ENCODE data around the gene GARIN5A. TPM values are rescaled to one million over a fixed set of nuclear protein-coding genes. Genes with fewer than 3 reads are reported as not detected.

Gene GARIN5A
- total RNA-seq, 5 donors from 2014 or later (not counting 1 experiment from before 2014, with no cell fraction given), result 0.60 to 1.2 (median 0.67) TPM; not detected in 1

DNA sequence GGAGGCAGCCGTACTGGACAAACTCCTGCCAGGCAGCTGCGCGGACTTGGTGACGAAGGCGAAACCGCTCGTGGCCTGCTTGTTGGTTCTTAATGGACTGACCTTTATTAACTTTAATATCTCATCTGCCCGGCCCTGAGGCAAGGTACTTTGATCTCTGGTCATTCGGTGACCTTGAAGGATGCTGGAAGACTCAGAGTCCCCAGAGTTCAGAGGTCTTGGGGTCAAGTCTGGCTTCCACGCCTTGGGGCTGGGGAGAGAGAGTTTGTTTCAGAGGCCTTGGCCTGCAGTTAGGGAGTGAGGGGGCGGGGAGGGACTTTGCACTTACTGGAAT lies 10.0 kb downstream of the GARIN5A start:
- H3K4me1 Mint-ChIP-seq, result no peaks in the 10 kb centered on the region
- WGBS (ENCODE audit: insufficient coverage), result 81% methylated on average over 4 of the region's 11 CpGs

DNA sequence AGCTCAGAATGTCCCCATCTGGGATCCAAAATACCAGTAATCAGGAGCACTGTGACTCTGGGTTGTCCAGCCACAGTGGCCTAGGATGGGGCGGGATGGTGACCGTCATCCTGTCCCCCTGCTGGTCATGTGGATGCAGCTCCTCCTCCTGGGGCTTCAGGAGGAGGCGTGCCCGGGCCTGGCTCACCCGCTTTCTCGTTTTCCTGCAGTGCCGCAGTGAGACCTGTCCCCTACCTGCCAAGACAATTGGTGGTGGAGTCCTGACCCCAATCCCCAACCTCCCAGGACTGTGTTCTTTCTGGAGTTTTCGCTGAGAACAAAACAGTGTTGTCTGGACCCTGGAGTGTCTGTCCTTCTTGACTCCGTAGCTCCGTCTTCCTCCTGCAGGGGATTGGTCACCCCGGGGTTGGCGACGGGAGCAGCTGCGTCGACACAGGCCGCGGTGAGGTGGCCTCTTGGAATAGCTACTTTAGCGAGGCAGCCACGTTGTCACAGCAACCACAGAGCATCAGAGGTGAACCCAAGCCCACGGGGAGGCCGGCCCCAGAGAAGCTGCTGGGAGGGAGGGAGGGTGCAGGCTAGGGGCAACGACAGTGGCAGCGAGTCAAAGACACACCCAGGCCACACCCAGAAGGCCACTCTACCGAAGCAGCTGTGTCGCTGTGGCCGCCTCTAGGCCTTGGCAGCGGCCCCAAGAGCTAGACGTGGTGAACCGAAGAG lies 10.5 kb downstream of the GARIN5A start:
- Mint-ChIP-seq H3K4me1 (peaks cover 0 to 4% (median 3%) of the 10 kb centered on the region in 3 donors), H3K27me3 (peaks cover 25 to 26% of the 10 kb centered on the region in 2 donors), H3K9me3 (no peaks in the 10 kb centered on the region), H3K4me3 (no peak overlapping the region), H3K36me3 (no peaks in the 10 kb centered on the region), H3K27ac (no peak overlapping the region)
- ATAC-seq (replicated peaks in 1 of 4) (no peak), DNase-seq (no peak)
- Histone ChIP-seq H3K27me3 (replicated peaks in 1 of 2; ENCODE audit: control insufficient read depth in 2 of 2, extremely low read depth in 1 of 2, insufficient read depth in 2 of 2, low read length in 1 of 2) (peaks cover 0 to 39% of the 10 kb centered on the region in 2 experiments), H3K9me3 (no peaks in the 10 kb centered on the region), H3K4me1 (ENCODE audit: control insufficient read depth in 1 of 2, extremely low read depth in 1 of 2, insufficient read depth in 2 of 2, low read length in 2 of 2) (peaks cover 0 to 5% of the 10 kb centered on the region in 2 experiments), H3K27ac (ENCODE audit: low read length) (no peak overlapping the region), H3K4me3 (ENCODE audit: control insufficient read depth in 1 of 2, extremely low read depth in 1 of 2, low read length in 1 of 2) (no peak overlapping the region), H3K36me3 (ENCODE audit: control insufficient read depth in 2 of 2, extremely low read depth in 1 of 2, insufficient read depth in 1 of 2, low read length in 1 of 2) (no peaks in the 10 kb centered on the region)
- POLR2A ChIA-PET, result no interaction called here
- 84% methylated on average over 23 of the region's 29 CpGs for WGBS (ENCODE audit: insufficient coverage)
- CTCF ChIA-PET, result interaction anchor here in 1 of 2 donors (0.6 kb wide), 1 partner anchor 1279 kb away, joined by 3 read pairs; no protein-coding TSS in a partner anchor

More for the DNA sequence above, 10.0 kb downstream of the GARIN5A start:
- Histone ChIP-seq H3K27ac (ENCODE audit: low read length) (no peak overlapping the region), H3K9me3 (no peaks in the 10 kb centered on the region), H3K4me1 (ENCODE audit: control insufficient read depth in 1 of 2, extremely low read depth in 1 of 2, insufficient read depth in 2 of 2, low read length in 2 of 2) (no peaks in the 10 kb centered on the region), H3K27me3 (replicated peaks in 1 of 2; ENCODE audit: control insufficient read depth in 2 of 2, extremely low read depth in 1 of 2, insufficient read depth in 2 of 2, low read length in 1 of 2) (peaks cover 0 to 33% of the 10 kb centered on the region in 2 experiments), H3K36me3 (ENCODE audit: control insufficient read depth in 2 of 2, extremely low read depth in 1 of 2, insufficient read depth in 1 of 2, low read length in 1 of 2) (no peaks in the 10 kb centered on the region), H3K4me3 (ENCODE audit: control insufficient read depth in 1 of 2, extremely low read depth in 1 of 2, low read length in 1 of 2) (no peak overlapping the region)
- no peak overlapping the region for H3K4me3 Mint-ChIP-seq
- ATAC-seq (replicated peaks in 1 of 4), result no peak
- H3K27me3 Mint-ChIP-seq, result peaks cover 21 to 23% of the 10 kb centered on the region in 2 donors
- ChIA-PET POLR2A (no interaction called here), CTCF (no interaction called here)
- H3K9me3 Mint-ChIP-seq, result no peaks in the 10 kb centered on the region
- no peak overlapping the region for H3K27ac Mint-ChIP-seq
- no peak for DNase-seq
- H3K36me3 Mint-ChIP-seq, result no peaks in the 10 kb centered on the region

DNA sequence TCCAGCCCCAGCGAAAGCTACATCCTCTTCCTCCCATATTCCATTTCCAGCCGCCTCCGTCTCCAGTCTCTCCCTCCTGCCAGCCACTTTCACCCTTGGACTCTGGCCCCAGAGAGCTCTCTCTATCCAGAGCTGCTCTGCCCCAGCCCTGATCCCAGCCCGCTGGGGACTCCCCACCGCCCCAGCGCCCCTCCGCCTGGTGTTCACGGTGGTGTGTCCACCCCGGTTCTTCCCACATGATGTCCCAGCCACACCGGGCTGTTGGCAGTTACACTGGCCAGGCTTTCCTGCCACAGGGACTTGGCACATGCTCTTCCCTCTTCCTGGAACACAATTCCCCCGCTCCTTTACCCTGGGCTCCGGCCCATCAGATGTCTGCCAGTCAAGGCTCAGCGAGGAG lies 11.6 kb downstream of the GARIN5A start:
- Mint-ChIP-seq H3K4me3 (no peak overlapping the region), H3K9me3 (no peaks in the 10 kb centered on the region), H3K4me1 (peaks cover 0 to 8% (median 4%) of the 10 kb centered on the region in 3 donors), H3K36me3 (no peaks in the 10 kb centered on the region), H3K27ac (no peak overlapping the region), H3K27me3 (peaks cover 30 to 33% of the 10 kb centered on the region in 2 donors)
- Histone ChIP-seq H3K36me3 (ENCODE audit: control insufficient read depth in 2 of 2, extremely low read depth in 1 of 2, insufficient read depth in 1 of 2, low read length in 1 of 2) (no peaks in the 10 kb centered on the region), H3K27me3 (replicated peaks in 1 of 2; ENCODE audit: control insufficient read depth in 2 of 2, extremely low read depth in 1 of 2, insufficient read depth in 2 of 2, low read length in 1 of 2) (peaks cover 0 to 49% of the 10 kb centered on the region in 2 experiments), H3K9me3 (no peaks in the 10 kb centered on the region), H3K4me3 (ENCODE audit: control insufficient read depth in 1 of 2, extremely low read depth in 1 of 2, low read length in 1 of 2) (no peak overlapping the region), H3K4me1 (ENCODE audit: control insufficient read depth in 1 of 2, extremely low read depth in 1 of 2, insufficient read depth in 2 of 2, low read length in 2 of 2) (peaks cover 0 to 7% of the 10 kb centered on the region in 2 experiments), H3K27ac (ENCODE audit: low read length) (no peak overlapping the region)
- ATAC-seq (replicated peaks in 1 of 4), result no peak
- WGBS (ENCODE audit: insufficient coverage), result 91% methylated on average over 13 of the region's 13 CpGs
- DNase-seq, result no peak
- CTCF ChIA-PET, result no interaction called here
- POLR2A ChIA-PET, result no interaction called here

DNA sequence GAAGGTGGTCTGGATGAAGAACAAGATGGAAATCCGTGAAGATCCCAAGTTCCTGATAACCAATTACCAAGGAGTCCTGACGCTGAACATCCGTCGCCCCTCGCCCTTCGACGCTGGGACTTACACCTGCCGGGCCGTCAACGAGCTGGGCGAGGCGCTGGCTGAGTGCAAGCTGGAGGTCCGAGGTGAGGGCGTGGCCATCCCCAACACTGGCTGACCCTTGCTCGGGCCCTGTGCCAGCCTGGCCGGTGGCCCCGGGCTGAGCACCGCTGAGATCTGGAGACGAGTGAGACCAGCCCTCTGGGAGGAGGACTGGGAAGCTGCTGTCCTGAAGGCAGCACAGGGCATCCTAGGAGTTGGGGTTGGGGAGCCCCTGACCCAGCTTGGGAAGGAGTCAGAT lies 12.3 kb downstream of the GARIN5A start:
- 83% methylated on average over 18 of the region's 19 CpGs for WGBS (ENCODE audit: insufficient coverage)
- H3K27me3 ChIP-seq (replicated peaks in 1 of 2; ENCODE audit: control insufficient read depth in 2 of 2, extremely low read depth in 1 of 2, insufficient read depth in 2 of 2, low read length in 1 of 2), result peaks cover 0 to 52% of the 10 kb centered on the region in 2 experiments
- POLR2A ChIA-PET, result no interaction called here
- H3K36me3 ChIP-seq (ENCODE audit: control insufficient read depth in 2 of 2, extremely low read depth in 1 of 2, insufficient read depth in 1 of 2, low read length in 1 of 2), result no peaks in the 10 kb centered on the region
- no peak overlapping the region for H3K4me3 ChIP-seq (ENCODE audit: control insufficient read depth in 1 of 2, extremely low read depth in 1 of 2, low read length in 1 of 2)
- no peak overlapping the region for H3K27ac ChIP-seq (ENCODE audit: low read length)
- Mint-ChIP-seq H3K27me3 (peaks cover 36% of the 10 kb centered on the region in 2 donors), H3K9me3 (no peaks in the 10 kb centered on the region), H3K4me1 (peaks cover 0 to 8% (median 4%) of the 10 kb centered on the region in 3 donors), H3K36me3 (no peaks in the 10 kb centered on the region), H3K27ac (no peak overlapping the region), H3K4me3 (no peak overlapping the region)
- ATAC-seq (replicated peaks in 1 of 4), result no peak
- H3K4me1 ChIP-seq (ENCODE audit: control insufficient read depth in 1 of 2, extremely low read depth in 1 of 2, insufficient read depth in 2 of 2, low read length in 2 of 2), result peaks cover 0 to 7% of the 10 kb centered on the region in 2 experiments
- DNase-seq, result no peak
- CTCF ChIA-PET, result no interaction called here
- H3K9me3 ChIP-seq, result no peaks in the 10 kb centered on the region

DNA sequence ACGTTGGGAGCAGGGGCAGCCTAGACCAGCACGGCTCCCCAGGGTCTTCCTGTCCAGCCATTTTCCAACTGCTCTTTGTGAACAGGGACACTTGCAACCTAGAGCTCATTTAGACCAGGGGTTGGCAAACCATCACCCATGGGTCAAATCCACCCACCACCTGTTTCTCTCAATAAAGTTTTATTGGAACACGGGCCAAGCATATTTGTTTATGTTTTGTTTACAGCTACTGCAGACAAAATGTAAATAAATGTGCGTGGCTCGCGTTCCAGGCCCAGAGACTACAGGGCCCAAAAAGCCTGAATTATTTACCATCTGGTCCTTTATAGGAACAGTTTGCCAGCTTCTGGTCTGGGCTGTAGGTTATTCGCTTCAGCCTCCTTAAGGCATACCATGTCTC lies 13.7 kb downstream of the GARIN5A start:
- Histone ChIP-seq H3K4me1 (ENCODE audit: control insufficient read depth in 1 of 2, extremely low read depth in 1 of 2, insufficient read depth in 2 of 2, low read length in 2 of 2) (peaks cover 0 to 7% of the 10 kb centered on the region in 2 experiments), H3K27me3 (replicated peaks in 1 of 2; ENCODE audit: control insufficient read depth in 2 of 2, extremely low read depth in 1 of 2, insufficient read depth in 2 of 2, low read length in 1 of 2) (peaks cover 0 to 57% of the 10 kb centered on the region in 2 experiments), H3K27ac (ENCODE audit: low read length) (no peak overlapping the region), H3K36me3 (ENCODE audit: control insufficient read depth in 2 of 2, extremely low read depth in 1 of 2, insufficient read depth in 1 of 2, low read length in 1 of 2) (no peaks in the 10 kb centered on the region), H3K4me3 (ENCODE audit: control insufficient read depth in 1 of 2, extremely low read depth in 1 of 2, low read length in 1 of 2) (no peak overlapping the region), H3K9me3 (no peaks in the 10 kb centered on the region)
- peaks cover 29 to 32% of the 10 kb centered on the region in 2 donors for H3K27me3 Mint-ChIP-seq
- no peak overlapping the region for H3K4me3 Mint-ChIP-seq
- POLR2A ChIA-PET, result no interaction called here
- no peaks in the 10 kb centered on the region for H3K36me3 Mint-ChIP-seq
- H3K9me3 Mint-ChIP-seq, result no peaks in the 10 kb centered on the region
- WGBS (ENCODE audit: insufficient coverage), result 82% methylated on average over 7 of the region's 7 CpGs
- ATAC-seq (replicated peaks in 1 of 4) (no peak), DNase-seq (no peak)
- CTCF ChIA-PET, result interaction anchor here in 1 of 2 donors (0.6 kb wide), 1 partner anchor 190 kb away, joined by 4 read pairs; no protein-coding TSS in a partner anchor
- peaks cover 0 to 8% (median 4%) of the 10 kb centered on the region in 3 donors for H3K4me1 Mint-ChIP-seq
- H3K27ac Mint-ChIP-seq, result no peak overlapping the region

DNA sequence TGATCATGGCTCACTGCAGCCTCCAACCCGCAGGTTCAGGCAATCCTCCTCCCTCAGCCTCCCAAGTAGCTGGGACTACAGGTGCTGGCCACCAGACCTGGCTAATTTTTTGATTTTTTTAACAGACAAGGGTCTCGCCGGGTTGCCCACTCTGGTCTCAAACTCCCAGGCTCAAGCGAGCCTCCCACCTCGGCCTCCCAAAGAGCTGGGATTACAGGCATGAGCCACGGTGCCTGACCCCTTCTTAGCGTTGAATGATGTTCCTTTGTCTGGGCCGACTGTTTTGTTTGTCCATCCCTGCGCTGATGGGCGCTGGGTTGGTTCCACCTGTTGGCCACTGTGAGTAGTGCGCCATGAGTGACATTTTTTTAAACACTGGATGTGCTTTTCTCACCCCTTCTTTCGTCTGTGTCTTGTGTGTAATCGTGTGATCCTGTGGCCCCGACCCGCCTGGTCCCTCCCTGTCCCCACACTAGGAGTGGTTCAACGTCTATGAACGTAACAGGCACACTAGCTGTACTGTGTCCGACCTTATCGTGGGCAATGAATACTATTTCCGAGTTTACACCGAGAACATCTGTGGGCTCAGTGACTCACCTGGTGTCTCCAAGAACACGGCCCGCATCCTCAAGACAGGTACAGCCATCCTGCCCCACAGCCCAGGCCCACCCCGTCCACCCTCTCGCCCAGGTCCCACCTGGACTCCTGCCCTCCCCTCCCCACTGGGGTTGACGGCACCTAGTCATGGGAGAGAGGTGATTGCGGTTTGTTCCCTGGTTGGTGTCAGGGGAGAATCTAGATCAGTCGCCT lies 15.4 kb downstream of the GARIN5A start:
- Mint-ChIP-seq H3K27me3 (peaks cover 39 to 44% of the 10 kb centered on the region in 2 donors), H3K4me3 (no peak overlapping the region)

More for the DNA sequence above, 15.4 kb downstream of the GARIN5A start:
- Mint-ChIP-seq H3K4me1 (peaks cover 0 to 8% (median 4%) of the 10 kb centered on the region in 3 donors), H3K27ac (no peak overlapping the region), H3K9me3 (no peaks in the 10 kb centered on the region), H3K36me3 (no peaks in the 10 kb centered on the region)
- H3K27ac ChIP-seq (ENCODE audit: low read length), result no peak overlapping the region
- no peak overlapping the region for H3K4me3 ChIP-seq (ENCODE audit: control insufficient read depth in 1 of 2, extremely low read depth in 1 of 2, low read length in 1 of 2)
- peak in 31 of 35 experiments; percentile 3 to 77 (median 40) for DNase-seq
- peaks cover 0 to 63% of the 10 kb centered on the region in 2 experiments for H3K27me3 ChIP-seq (replicated peaks in 1 of 2; ENCODE audit: control insufficient read depth in 2 of 2, extremely low read depth in 1 of 2, insufficient read depth in 2 of 2, low read length in 1 of 2)
- ATAC-seq (replicated peaks in 1 of 4), result peak; percentile 70 to 85 (median 78)
- CTCF ChIA-PET, result no interaction called here
- H3K4me1 ChIP-seq (ENCODE audit: control insufficient read depth in 1 of 2, extremely low read depth in 1 of 2, insufficient read depth in 2 of 2, low read length in 2 of 2), result peaks cover 0 to 7% of the 10 kb centered on the region in 2 experiments
- H3K9me3 ChIP-seq, result no peaks in the 10 kb centered on the region
- 35% methylated on average over 16 of the region's 28 CpGs for WGBS (ENCODE audit: insufficient coverage)
- H3K36me3 ChIP-seq (ENCODE audit: control insufficient read depth in 2 of 2, extremely low read depth in 1 of 2, insufficient read depth in 1 of 2, low read length in 1 of 2), result no peaks in the 10 kb centered on the region
- POLR2A ChIA-PET, result no interaction called here
